Aortic smooth muscle cell (primary cell): Measurements from ENCODE around the gene ZSCAN9. TPM values are rescaled to one million over a fixed set of nuclear protein-coding genes. Genes with fewer than 3 reads are reported as not detected.

ENCODE experiments used
- total RNA-seq: library from RNA; depleted of rRNA; stranded (reverse); fragments of >200 nt; gene quantifications from 2 replicates; pipeline ENCODE4 v1.2.3, GENCODE V29; 2014

Gene ZSCAN9
- total RNA-seq: 8.1 and 10.3 TPM in 2 replicates

DNA sequence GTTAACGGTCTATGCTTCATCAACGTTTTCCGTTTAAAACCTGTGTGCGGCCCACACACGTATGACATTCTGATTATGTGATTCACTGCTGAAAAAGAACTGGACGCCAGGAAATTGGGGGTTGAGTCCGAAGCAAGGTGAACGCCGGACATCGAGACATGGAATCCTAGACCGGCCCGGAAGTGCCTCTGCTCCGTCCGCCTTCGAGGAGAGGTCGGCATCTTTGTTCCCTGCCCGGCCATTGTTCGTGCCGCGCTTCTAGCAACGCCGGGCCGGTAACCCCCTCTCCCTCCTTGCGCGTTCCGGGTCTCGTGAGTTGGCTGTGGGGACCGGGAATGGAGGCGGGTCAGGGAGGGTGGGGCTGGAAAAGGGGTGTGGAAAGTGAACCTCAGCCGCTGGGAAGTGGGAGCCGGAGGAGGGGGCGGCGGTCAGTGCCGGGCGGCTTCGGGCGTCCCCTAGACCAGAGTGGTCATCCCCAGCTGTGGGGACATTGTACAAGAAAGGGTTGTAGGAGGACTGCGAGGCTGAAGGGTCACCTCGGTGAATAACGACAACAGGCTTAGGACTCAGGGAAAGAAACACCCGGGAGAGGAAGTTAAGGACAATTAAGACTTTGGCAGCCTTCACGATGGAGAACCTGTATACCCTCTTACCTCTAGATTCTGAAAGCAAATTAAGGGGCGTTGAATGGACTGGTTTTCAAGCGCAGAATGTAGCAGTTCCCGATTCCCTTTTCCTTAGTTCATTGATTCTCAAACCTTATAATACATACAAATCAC is at the start of gene ZSCAN9:
Gene ZSCAN9 (plus strand): TSS at position 220 of the 779 bp plus-strand sequence. CDS start 1,810 bp downstream, outside the sequence.

DNA sequence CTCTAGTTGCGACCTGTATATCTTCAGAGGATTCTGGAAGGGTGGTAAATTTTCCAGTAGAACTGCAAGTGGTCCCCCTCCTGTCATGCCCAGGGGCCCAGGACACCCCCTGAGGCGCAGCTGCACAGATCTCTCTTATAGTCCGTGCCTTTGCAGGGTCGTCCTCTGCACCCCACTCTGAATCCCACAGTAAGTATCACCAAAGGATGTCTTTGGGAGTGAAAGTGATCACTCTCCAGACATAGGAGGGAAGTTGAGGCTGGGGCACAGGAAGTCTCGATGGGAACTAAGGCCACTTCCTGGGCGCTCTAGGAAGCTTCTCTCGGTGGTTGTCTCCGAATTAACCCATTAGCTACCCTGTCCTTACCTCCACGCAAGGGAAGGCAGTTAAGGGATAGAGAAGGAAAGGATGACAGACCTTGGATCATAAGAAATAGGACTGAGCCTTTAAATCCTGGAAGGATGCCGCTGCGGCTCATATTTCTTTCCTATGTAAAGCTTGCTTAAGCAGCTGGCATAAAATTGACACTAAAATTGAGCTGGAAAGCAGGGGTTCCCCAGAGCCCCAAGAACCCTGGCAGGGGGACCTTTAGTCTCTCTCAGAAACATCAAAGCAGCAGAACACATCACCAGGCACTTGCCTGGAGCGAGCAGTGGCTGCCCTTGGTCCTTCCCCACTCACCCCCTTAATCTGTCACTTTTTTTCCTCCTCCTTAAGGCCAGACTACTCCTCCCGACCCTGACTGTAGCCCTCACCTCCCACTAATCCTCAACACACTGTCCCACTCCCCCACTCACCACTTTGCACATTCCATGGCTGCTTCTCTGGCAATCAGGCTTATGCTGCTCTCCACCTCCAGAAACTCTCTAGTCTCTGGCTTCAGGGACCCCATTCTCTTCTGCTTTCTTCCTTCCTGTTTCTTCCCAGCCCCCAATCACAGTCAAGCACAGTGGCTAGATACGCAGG is 27.2 kb downstream of the ZSCAN9 start, which contains the start of gene ZKSCAN4:
Gene ZKSCAN4 (minus strand): TSS at position 261 of the 967 bp plus-strand sequence. CDS start 289 bp downstream, outside the sequence.

DNA sequence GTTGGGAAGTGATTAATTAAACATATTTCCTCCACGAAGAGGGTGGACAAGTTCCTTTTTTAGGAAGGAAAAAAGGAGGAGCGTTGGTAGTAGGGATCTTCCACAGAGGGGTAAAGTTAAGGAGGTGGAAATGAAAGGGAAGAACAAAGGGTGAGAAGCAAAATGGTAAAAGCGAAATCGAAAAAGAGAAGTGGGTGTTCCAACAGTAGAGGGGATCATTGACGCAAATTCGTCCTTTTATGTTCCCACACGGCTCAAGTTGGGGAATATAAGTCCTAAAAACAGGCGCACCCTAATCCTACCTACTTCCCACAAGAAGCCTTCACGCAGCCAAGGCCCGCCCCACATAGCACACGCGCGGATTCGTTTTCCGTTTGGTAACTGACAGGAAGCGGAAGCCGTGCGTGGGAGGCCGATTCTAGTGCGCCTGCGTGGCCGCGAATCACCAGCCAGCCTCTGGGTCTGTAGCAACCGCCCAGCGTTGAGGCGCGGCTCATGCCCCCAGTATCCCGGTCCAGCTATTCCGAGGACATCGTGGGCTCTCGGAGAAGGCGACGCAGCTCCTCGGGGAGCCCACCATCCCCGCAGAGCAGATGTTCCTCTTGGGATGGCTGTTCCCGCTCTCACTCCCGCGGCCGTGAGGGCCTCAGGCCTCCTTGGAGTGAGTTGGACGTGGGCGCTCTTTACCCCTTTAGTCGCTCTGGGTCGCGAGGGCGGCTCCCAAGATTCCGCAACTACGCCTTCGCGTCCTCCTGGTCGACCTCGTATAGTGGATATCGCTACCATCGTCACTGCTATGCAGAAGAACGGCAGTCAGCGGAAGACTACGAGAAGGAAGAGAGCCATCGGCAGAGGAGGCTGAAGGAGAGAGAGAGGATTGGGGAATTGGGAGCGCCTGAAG is 34.1 kb downstream of the ZSCAN9 start, which contains the start of gene NKAPL:
Gene NKAPL (plus strand): TSS at position 421 of the 901 bp plus-strand sequence. CDS start 75 bp downstream, at position 496.

GRCh38 chr6:28266962-28267694 is 42.1 kb downstream of the ZSCAN9 start, which contains the start of gene ZSCAN26:
Gene ZSCAN26, plus strand, starts transcription at chr6:28267143. Its CDS starts 4,777 bp downstream, at chr6:28271920.

DNA sequence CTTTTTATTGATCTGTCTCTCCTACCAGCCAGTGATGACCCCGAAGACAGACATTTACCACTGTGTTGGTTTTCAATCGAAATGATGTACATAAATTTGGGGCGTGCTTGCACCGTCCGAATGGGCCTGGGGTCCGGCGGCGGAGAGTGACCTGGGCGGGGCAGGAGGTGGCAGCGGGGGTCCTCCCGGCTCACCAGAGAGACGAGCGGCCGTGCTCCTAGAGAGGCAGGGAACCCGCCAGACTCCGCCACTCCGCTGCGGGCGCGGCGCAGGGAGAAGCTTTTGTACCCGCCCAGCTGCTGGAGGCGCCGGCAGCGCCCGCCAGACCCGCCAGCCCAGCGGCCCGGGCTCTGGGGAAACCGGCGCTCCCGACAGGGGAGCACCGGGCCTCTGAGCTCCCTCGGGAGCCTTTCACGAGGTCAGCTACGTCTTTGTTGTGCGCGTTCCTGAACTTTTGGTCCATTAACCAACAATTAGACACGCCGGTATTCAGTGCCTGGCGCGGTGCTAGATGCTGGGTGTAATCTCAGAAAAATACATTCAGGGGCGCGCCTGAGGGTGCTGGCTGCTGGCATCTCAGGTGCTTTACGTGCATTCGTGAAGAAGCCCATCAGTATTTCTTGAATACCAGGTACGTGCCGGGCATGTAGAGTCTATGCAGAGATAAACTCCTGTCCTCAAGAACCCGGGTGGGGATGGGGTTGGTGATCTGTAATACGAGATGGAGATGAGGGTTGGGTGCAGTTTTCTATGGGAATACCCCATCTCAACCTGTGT is 56.4 kb downstream of the ZSCAN9 start, which contains the start of gene PGBD1:
Gene PGBD1 (plus strand): TSS at position 285 of the 777 bp plus-strand sequence. CDS start 2,242 bp downstream, outside the sequence.

Other genes starting within 250 kb of the ZSCAN9 start
- 0.26 and 0.44 TPM in 2 replicates for gene ZNF165, start 144.7 kb upstream of the ZSCAN9 start, total RNA-seq
- gene ZSCAN16, start 100.7 kb upstream of the ZSCAN9 start, total RNA-seq: 3.5 and 4.1 TPM in 2 replicates
- 11.2 and 14.3 TPM in 2 replicates for gene ZKSCAN8, start 83.4 kb upstream of the ZSCAN9 start, total RNA-seq
- gene ZKSCAN4, start 27.0 kb downstream of the ZSCAN9 start, total RNA-seq: 4.8 and 5.7 TPM in 2 replicates
- gene NKAPL, start 34.0 kb downstream of the ZSCAN9 start, total RNA-seq: 1.9 and 2.4 TPM in 2 replicates
- 17.4 and 21.5 TPM in 2 replicates for gene ZSCAN26, start 41.9 kb downstream of the ZSCAN9 start, total RNA-seq
- gene PGBD1, start 56.3 kb downstream of the ZSCAN9 start, total RNA-seq: 4.1 and 5.0 TPM in 2 replicates
- gene ZSCAN31, start 110.9 kb downstream of the ZSCAN9 start, total RNA-seq: 4.2 and 8.0 TPM in 2 replicates
- 2.9 and 4.7 TPM in 2 replicates for gene ZKSCAN3, start 124.7 kb downstream of the ZSCAN9 start, total RNA-seq
- gene ZSCAN12, start 174.5 kb downstream of the ZSCAN9 start, total RNA-seq: 6.6 and 6.7 TPM in 2 replicates
- 3.2 and 3.4 TPM in 2 replicates for gene ZSCAN23, start 218.2 kb downstream of the ZSCAN9 start, total RNA-seq